Stomach (tissue), 9 donors: ENCODE data around the gene BOLL. TPM values are rescaled to one million over a fixed set of nuclear protein-coding genes. Genes with fewer than 3 reads are reported as not detected.

Experiments
- DNase-seq, 2 donors: peaks; one replicate each; pipeline versions ENCODE4 v3.0.0 to v3.0.0-alpha.2; 2013 to 2019
- H3K27ac ChIP-seq, 5 donors: fragments of 200-600 bp in 4 of 5; sonication (generic) in 4 of 5; one replicate each; pipeline ENCODE4 v1.5.1; 2013 to 2019; ENCODE audit warnings: mild to moderate bottlenecking in 1 of 5, moderate library complexity in 1 of 5
- H3K27me3 ChIP-seq, 3 donors: fragments of 200-600 bp; sonication (generic); one replicate each; pipeline ENCODE4 v1.5.1; 2017 to 2019; ENCODE audit warnings: mixed run types in 1 of 3
- H3K36me3 ChIP-seq, 4 donors: fragments of 200-600 bp; sonication (generic); 1 replicate in 3 of 4; 2 replicates in 1 of 4; pipeline ENCODE4 v1.5.1; 2016 to 2019
- H3K4me1 ChIP-seq, 4 donors: fragments of 200-600 bp; sonication (generic); one replicate each; pipeline ENCODE4 v1.5.1; 2016 to 2019
- H3K4me3 ChIP-seq, 4 donors: fragments of 200-600 bp; sonication (generic) in 3 of 4; one replicate each; pipeline ENCODE4 v1.5.1; 2016 to 2019; ENCODE audit warnings: mild to moderate bottlenecking in 1 of 4
- H3K9me3 ChIP-seq, 4 donors: fragments of 200-600 bp; sonication (generic); one replicate each; pipeline ENCODE4 v1.5.1; 2016 to 2019
- CTCF ChIP-seq, 7 experiments: fragments of 450-650 bp in 4 of 7; fragments of 200-600 bp in 3 of 7; sonication (generic) in 3 of 7; IDR thresholded peaks; one replicate each; pipeline ENCODE4 v1.5.1; 2016 to 2019; ENCODE audit warnings: antibody characterized with exemption in 7 of 7, control low read depth in 2 of 7, mild to moderate bottlenecking in 1 of 7
- EP300 ChIP-seq: sonication (generic); formaldehyde crosslinking; IDR thresholded peaks from one replicate; pipeline ENCODE4 v1.6.1; 2017; ENCODE audit warnings: antibody characterized with exemption
- POLR2A ChIP-seq, 4 donors: fragments of 450-650 bp; IDR thresholded peaks; one replicate each; pipeline ENCODE4 v1.6.1; 2016; ENCODE audit warnings: antibody characterized with exemption in 4 of 4, control low read depth in 2 of 4, mild to moderate bottlenecking in 1 of 4, moderate library complexity in 1 of 4
- POLR2AphosphoS5 ChIP-seq, 3 donors: sonication (generic); formaldehyde crosslinking; IDR thresholded peaks; one replicate each; pipeline ENCODE4 v1.6.1; 2016; ENCODE audit warnings: antibody characterized with exemption in 3 of 3
- WGBS, 5 donors: extraction: QIAGEN DNeasy Blood & Tissue Kit in 3 of 5; methylation state at CpG; one replicate each; pipeline versions ENCODE4 v1.1.5 to v1.1.7; 2013 to 2018; 5-methylcytosine and 5-hydroxymethylcytosine counted together
- intact Hi-C: fragments of 100-400 bp; cut with DNase I; formaldehyde crosslinking; loops from one replicate; pipeline ENCODE4 v1.15.1; 2023; ENCODE audit warnings: low total_unique reads
- polyA plus RNA-seq, 3 donors: library from polyadenylated mRNA; stranded (reverse); fragments of 200-250 nt; gene quantifications; one replicate each; pipeline ENCODE4 v1.2.3, GENCODE V29; 2013
- total RNA-seq, 5 donors: library from RNA; depleted of rRNA; stranded (reverse); fragments of >200 nt; gene quantifications; one replicate each; pipeline versions ENCODE4 v1.1.0 to v1.2.3, GENCODE V29; 2014 to 2016
- donor health status: healthy with polysubstance abuse.
- donor health status: Bipolar disorder and iron deficiency.
- donor health status: healthy.

Gene BOLL
- total and polyA plus RNA-seq, 8 donors: not detected

DNA sequence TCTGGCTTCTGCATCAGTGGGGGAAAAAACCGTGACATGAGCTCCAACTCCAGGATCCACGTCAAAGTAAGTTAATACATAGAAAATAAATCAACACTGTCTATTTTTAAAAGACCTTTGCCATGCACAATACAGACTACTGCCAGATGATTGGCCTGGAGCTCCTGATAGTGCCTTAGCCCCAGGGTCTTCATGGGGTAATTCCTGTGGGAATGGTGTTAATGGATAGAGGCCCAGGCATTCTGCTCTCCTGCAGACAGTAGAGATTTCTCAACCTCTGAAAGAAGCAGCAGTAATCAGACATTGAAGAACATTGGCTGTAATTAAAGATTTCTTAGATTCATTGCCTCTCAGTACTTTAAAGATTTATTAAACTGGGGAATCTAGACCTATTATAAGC, 15.0 kb upstream of the BOLL start:
- intact Hi-C loops: loop anchor here (5.0 to 10.0 kb wide), 2 partner anchors 327 to 495 kb away; no protein-coding TSS in a partner anchor

DNA sequence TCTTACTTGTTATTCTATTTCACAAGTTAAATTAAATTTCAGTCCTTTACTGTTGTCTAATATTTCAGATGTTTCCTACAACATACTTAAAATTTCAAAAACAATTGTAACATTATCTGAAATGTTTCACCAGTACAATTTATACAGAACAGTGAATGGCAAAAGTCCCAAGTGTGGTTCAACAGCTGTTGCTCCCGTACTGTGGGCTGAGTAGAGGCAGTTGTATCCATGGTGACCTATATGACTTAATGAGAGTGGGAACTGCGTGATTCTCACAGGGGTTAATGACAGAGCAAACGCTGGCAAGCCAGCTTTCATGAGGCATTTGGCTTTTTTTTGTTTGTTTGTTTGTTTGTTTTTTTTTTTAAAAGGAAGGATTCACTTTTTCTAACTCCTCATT, 13.9 kb upstream of the BOLL start:
- WGBS, 5 donors: 59 to 75% (median 66%) methylated on average over 3 of the region's 3 CpGs
- H3K4me3 ChIP-seq: no peak overlapping the region
- TF ChIP-seq CTCF (IDR thresholded peaks at IDR 0.05) (no peak), POLR2AphosphoS5 (IDR thresholded peaks at IDR 0.05) (no peak), POLR2A (IDR thresholded peaks at IDR 0.05) (no peak)
- DNase-seq: peak in 1 of 2 donors; percentile 30
- intact Hi-C loops: no loop called here
- H3K4me1 ChIP-seq: peaks cover 5 to 14% (median 10%) of the 10 kb centered on the region in 4 donors
- H3K27ac ChIP-seq: no peak overlapping the region
- H3K9me3 ChIP-seq: no peaks in the 10 kb centered on the region
- H3K36me3 ChIP-seq: no peaks in the 10 kb centered on the region
- H3K27me3 ChIP-seq: no peaks in the 10 kb centered on the region

More for the DNA sequence above, 15.0 kb upstream of the BOLL start:
- Histone ChIP-seq H3K4me1 (peaks cover 8 to 21% (median 16%) of the 10 kb centered on the region in 4 donors), H3K4me3 (no peak overlapping the region), H3K36me3 (no peaks in the 10 kb centered on the region), H3K27ac (no peak overlapping the region), H3K27me3 (peaks cover 0 to 5% (median 4%) of the 10 kb centered on the region in 3 donors), H3K9me3 (no peaks in the 10 kb centered on the region)
- no peak for TF ChIP-seq CTCF (IDR thresholded peaks at IDR 0.05)
- TF ChIP-seq EP300: no peak
- TF ChIP-seq POLR2A (IDR thresholded peaks at IDR 0.05): no peak
- no peak for TF ChIP-seq POLR2AphosphoS5 (IDR thresholded peaks at IDR 0.05)
- no peak for DNase-seq
- WGBS, 5 donors: 78 to 95% (median 90%) methylated on average over 2 of the region's 2 CpGs

DNA sequence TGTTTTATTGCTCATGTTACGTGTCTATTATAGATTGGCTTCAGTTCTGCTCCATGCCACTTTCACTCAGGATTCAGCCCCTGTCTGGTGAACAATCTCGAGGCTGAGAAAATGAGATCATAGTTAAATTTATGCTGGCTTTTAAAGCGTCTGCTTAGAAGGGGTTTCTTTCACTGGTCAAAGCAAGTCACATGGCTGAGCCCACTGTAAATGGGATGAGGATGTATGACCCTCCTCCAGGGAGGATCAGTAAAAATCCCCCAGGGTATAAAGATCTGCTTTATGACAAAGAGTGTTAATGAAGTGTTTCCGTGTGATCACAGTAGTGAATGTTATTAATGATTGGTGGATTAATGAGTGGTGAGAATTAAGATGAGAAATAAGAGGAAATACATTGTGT, 13.1 kb upstream of the BOLL start:
- DNase-seq: peak in 1 of 2 donors; percentile 12
- Histone ChIP-seq H3K4me1 (peaks cover 0 to 5% (median 2%) of the 10 kb centered on the region in 4 donors), H3K27ac (no peak overlapping the region), H3K9me3 (no peaks in the 10 kb centered on the region), H3K4me3 (no peak overlapping the region), H3K36me3 (no peaks in the 10 kb centered on the region), H3K27me3 (no peaks in the 10 kb centered on the region)
- WGBS, 5 donors: 70 to 79% (median 71%) methylated on average over 4 of the region's 4 CpGs
- intact Hi-C loops: no loop called here
- TF ChIP-seq CTCF (IDR thresholded peaks at IDR 0.05): no peak
- no peak for TF ChIP-seq POLR2AphosphoS5 (IDR thresholded peaks at IDR 0.05)
- TF ChIP-seq EP300: no peak
- no peak for TF ChIP-seq POLR2A (IDR thresholded peaks at IDR 0.05)

DNA sequence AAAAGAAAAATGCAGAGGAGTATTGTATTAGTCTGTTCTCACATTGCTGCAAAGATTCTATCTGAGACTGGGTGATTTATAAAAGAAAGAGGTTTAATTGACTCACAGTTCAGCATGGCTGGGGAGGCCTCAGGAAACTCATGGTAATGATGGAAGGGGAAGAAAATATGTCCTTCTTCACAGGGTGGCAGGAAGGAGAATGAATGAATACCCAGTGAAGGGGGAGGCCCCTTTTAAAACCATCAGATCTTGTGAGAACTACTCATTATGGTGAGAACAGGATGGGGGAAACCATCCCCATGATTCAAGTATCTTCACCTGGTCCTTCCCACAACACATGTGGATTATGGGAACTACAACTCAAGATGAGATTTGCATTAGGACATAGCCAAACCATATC, 10.2 kb upstream of the BOLL start:
- intact Hi-C loops: no loop called here
- Histone ChIP-seq H3K27me3 (no peaks in the 10 kb centered on the region), H3K9me3 (no peaks in the 10 kb centered on the region), H3K4me1 (no peaks in the 10 kb centered on the region), H3K36me3 (no peaks in the 10 kb centered on the region), H3K4me3 (no peak overlapping the region), H3K27ac (no peak overlapping the region)
- no peak for TF ChIP-seq EP300
- no peak for TF ChIP-seq POLR2A (IDR thresholded peaks at IDR 0.05)
- no peak for TF ChIP-seq CTCF (IDR thresholded peaks at IDR 0.05)
- TF ChIP-seq POLR2AphosphoS5 (IDR thresholded peaks at IDR 0.05): no peak
- DNase-seq: no peak
